ENCODE data around the gene CPE.
"Not testable (repeated sequence)": the region's sequence is repeated elsewhere in the genome, so short reads cannot be mapped to it uniquely, and the experiment has no call there.

DNA sequence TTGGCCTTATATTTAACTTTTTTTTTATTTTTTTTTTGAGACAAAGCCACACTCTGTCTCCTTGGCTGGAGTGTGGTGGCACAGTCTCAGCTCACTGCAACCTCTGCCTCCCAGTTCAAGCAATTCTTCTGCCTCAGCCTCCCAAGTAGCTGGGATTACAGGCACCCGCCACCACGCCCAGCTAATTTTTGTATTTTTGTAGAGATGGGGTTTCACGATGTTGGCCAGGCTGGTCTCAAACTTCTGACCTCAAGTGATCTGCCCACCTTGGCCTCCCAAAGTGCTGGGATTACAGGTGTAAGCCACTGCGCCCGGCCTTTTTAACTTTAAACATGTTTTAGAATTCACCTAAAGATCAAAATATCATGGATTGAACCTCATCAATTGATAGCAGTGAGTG, 36.5 kb upstream of the CPE start:
- TF ChIP-seq, protein P1, sequence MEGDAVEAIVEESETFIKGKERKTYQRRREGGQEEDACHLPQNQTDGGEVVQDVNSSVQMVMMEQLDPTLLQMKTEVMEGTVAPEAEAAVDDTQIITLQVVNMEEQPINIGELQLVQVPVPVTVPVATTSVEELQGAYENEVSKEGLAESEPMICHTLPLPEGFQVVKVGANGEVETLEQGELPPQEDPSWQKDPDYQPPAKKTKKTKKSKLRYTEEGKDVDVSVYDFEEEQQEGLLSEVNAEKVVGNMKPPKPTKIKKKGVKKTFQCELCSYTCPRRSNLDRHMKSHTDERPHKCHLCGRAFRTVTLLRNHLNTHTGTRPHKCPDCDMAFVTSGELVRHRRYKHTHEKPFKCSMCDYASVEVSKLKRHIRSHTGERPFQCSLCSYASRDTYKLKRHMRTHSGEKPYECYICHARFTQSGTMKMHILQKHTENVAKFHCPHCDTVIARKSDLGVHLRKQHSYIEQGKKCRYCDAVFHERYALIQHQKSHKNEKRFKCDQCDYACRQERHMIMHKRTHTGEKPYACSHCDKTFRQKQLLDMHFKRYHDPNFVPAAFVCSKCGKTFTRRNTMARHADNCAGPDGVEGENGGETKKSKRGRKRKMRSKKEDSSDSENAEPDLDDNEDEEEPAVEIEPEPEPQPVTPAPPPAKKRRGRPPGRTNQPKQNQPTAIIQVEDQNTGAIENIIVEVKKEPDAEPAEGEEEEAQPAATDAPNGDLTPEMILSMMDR (IDR thresholded peaks at IDR 0.05), result not testable (repeated sequence)
- TF ChIP-seq POLR2A, EP300 (IDR thresholded peaks at IDR 0.05): not testable (repeated sequence)
